ENCODE data around the gene DTD2. TPM values are rescaled to one million over a fixed set of nuclear protein-coding genes. Genes with fewer than 3 reads are reported as not detected.
"Not testable (repeated sequence)": the region's sequence is repeated elsewhere in the genome, so short reads cannot be mapped to it uniquely, and the experiment has no call there.

DTD2 gene
- total and polyA plus RNA-seq, 9 of the 15 experiments (the other 6 are each of a cell fraction or from before 2014, with no cell fraction given) = 3.8 to 24.1 (median 15.2) TPM

DNA sequence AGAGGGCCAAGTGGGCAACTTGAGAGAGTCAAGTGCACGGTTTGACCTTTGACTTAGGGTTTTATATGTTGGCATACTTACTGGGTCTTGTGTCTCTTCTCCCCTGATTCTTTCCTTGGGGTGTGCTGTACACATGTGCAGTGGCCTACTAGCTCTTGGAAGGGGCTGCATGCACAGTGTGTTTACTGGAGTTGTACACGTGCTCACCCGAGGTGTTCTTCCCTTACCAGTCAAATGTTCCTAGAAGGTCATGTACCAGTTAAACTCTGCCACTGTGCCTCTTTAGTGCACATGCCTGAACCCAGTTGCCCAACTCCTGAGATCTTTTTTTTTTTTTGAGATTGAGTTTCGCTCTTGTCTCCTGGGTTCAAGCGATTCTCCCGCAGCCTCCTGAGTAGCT is 9.2 kb upstream of the DTD2 start:
- WGBS (ENCODE audit: insufficient coverage, low coverage, missing lambda C conversion rate) = 36% methylated on average over 5 of the region's 6 CpGs
- CTCF ChIA-PET (ENCODE audit: low intra/inter-chr PET ratio) = no interaction called here
- Histone ChIP-seq H3K4me2 (ENCODE audit: insufficient read depth, low read length) (no peak overlapping the region), H3K9ac (ENCODE audit: insufficient read depth in 1 of 2, low read depth in 2 of 2, low read length in 2 of 2) (no peak overlapping the region), H2AFZ (ENCODE audit: low read depth, low read length) (0 out of 2 replicates have a peak overlapping the region, but pooled peaks have one; percentile 24), H3K79me2 (ENCODE audit: control insufficient read depth, insufficient read depth, low read length) (no peaks in the 10 kb centered on the region), H3K9me3 (replicated peaks; ENCODE audit: control insufficient read depth, insufficient read depth, low read depth, low read length) (no peaks in the 10 kb centered on the region), H3K27ac (ENCODE audit: extremely low read depth, low read depth, low read length) (no peak overlapping the region), H3K4me1 (replicated peaks in 1 of 2; ENCODE audit: control insufficient read depth in 2 of 2, insufficient read depth in 2 of 2, low read length in 2 of 2) (no peaks in the 10 kb centered on the region), H3K27me3 (ENCODE audit: control insufficient read depth in 2 of 2, insufficient read depth in 2 of 2, low read length in 2 of 2) (no peaks in the 10 kb centered on the region), H4K20me1 (replicated peaks; ENCODE audit: control insufficient read depth, insufficient read depth, low read length) (no peaks in the 10 kb centered on the region), H3K4me3 (no peak overlapping the region), H3K9me1 (ENCODE audit: control insufficient read depth, insufficient read depth, low read length) (no peaks in the 10 kb centered on the region), H3K36me3 (ENCODE audit: control insufficient read depth, insufficient read depth, low read length) (no peaks in the 10 kb centered on the region)
- FAIRE-seq (no peak), DNase-seq (ENCODE audit: extremely low read depth in 1 of 4, low spot score in 3 of 4) (no peak), ATAC-seq (no peak)
- POLR2A ChIA-PET = no interaction called here
- BruUV-seq (replicated peaks) = no TSS peak
- in situ Hi-C loops (cut with MboI) (no loop called here), intact Hi-C loops (cut with micrococcal nuclease) (no loop called here)
- peak; percentile 33; the same call in 1 of the 2 replicates for TF ChIP-seq NFIC (IDR thresholded peaks at IDR 0.05)
- TF ChIP-seq, protein P1, sequence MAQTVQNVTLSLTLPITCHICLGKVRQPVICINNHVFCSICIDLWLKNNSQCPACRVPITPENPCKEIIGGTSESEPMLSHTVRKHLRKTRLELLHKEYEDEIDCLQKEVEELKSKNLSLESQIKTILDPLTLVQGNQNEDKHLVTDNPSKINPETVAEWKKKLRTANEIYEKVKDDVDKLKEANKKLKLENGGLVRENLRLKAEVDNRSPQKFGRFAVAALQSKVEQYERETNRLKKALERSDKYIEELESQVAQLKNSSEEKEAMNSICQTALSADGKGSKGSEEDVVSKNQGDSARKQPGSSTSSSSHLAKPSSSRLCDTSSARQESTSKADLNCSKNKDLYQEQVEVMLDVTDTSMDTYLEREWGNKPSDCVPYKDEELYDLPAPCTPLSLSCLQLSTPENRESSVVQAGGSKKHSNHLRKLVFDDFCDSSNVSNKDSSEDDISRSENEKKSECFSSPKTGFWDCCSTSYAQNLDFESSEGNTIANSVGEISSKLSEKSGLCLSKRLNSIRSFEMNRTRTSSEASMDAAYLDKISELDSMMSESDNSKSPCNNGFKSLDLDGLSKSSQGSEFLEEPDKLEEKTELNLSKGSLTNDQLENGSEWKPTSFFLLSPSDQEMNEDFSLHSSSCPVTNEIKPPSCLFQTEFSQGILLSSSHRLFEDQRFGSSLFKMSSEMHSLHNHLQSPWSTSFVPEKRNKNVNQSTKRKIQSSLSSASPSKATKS (CRISPR knock-in tag; IDR thresholded peaks at IDR 0.05) = no peak

DNA sequence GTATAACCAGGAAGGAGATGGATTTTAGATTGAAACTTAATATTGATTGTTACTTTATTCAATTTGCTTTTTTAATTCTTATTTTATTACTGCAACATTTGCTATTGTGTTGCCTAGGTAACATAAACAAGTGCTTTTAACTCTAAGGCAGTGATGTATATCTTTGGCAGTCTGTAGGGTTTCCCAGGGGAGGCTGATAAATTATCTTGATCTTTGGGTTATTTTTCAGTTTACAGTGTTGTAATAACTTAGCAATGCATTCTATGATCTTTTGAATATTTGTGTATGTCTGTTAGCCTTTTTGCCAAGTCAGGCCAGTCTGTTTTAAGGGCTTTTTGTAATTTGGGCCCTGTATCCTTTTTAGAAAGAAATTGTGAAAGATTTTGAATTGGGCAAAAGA is 7.8 kb upstream of the DTD2 start:
- no peaks in the 10 kb centered on the region for H3K4me1 ChIP-seq (replicated peaks in 1 of 2; ENCODE audit: control insufficient read depth in 2 of 2, insufficient read depth in 2 of 2, low read length in 2 of 2)
- DNase-seq (ENCODE audit: extremely low read depth in 1 of 4, low spot score in 3 of 4) = no peak
- H3K9me1 ChIP-seq (ENCODE audit: control insufficient read depth, insufficient read depth, low read length) = no peaks in the 10 kb centered on the region
- H3K27me3 ChIP-seq (ENCODE audit: control insufficient read depth in 2 of 2, insufficient read depth in 2 of 2, low read length in 2 of 2) = no peaks in the 10 kb centered on the region
- POLR2A ChIA-PET = no interaction called here
- no peak overlapping the region for H3K4me2 ChIP-seq (ENCODE audit: insufficient read depth, low read length)
- H3K9ac ChIP-seq (ENCODE audit: insufficient read depth in 1 of 2, low read depth in 2 of 2, low read length in 2 of 2) = no peak overlapping the region
- H4K20me1 ChIP-seq (replicated peaks; ENCODE audit: control insufficient read depth, insufficient read depth, low read length) = no peaks in the 10 kb centered on the region
- H3K36me3 ChIP-seq (ENCODE audit: control insufficient read depth, insufficient read depth, low read length) = no peaks in the 10 kb centered on the region
- ATAC-seq = no peak
- BruUV-seq (replicated peaks) = no TSS peak
- H2AFZ ChIP-seq (ENCODE audit: low read depth, low read length) = no peak overlapping the region
- CTCF ChIA-PET (ENCODE audit: low intra/inter-chr PET ratio) = no interaction called here
- H3K79me2 ChIP-seq (ENCODE audit: control insufficient read depth, insufficient read depth, low read length) = no peaks in the 10 kb centered on the region
- peak; percentile 51; the same call in 1 of the 2 replicates for TF ChIP-seq RFX1 (IDR thresholded peaks at IDR 0.05)
- TF ChIP-seq FOXJ2 (tag; IDR thresholded peaks at IDR 0.05) = peak; percentile 95
- no peak for TF ChIP-seq ZNF311 (CRISPR knock-in tag; IDR thresholded peaks at IDR 0.05)
- H3K27ac ChIP-seq (ENCODE audit: extremely low read depth, low read depth, low read length) = no peak overlapping the region
- FAIRE-seq = no peak
- intact Hi-C loops (cut with micrococcal nuclease) (no loop called here), in situ Hi-C loops (cut with MboI) (no loop called here)
- no peaks in the 10 kb centered on the region for H3K9me3 ChIP-seq (replicated peaks; ENCODE audit: control insufficient read depth, insufficient read depth, low read depth, low read length)
- H3K4me3 ChIP-seq = no peak overlapping the region

DNA sequence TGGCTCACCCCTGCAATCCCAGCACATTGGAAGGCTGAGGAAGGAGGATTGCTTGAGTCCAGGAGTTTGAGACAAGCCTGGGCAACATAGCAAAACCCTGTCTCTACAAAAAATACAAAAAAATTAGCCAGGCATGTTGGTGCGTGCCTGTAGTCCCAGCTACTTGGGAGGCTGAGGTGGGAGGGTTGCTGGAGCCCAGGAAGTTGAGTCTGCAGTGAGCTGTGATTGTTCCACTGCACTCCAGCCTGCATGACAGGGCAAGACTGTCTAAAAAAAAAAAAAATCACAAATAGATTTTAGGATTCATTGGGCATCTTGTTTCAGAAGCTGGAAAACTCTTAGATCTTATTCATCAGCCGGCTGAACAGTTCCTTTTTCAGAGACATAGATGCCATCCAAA is 5.1 kb upstream of the DTD2 start:
- H2AFZ ChIP-seq (ENCODE audit: low read depth, low read length); H3K4me1 ChIP-seq (replicated peaks in 1 of 2; ENCODE audit: control insufficient read depth in 2 of 2, insufficient read depth in 2 of 2, low read length in 2 of 2); intact Hi-C loops (cut with micrococcal nuclease); H4K20me1 ChIP-seq (replicated peaks; ENCODE audit: control insufficient read depth, insufficient read depth, low read length); H3K9ac ChIP-seq (ENCODE audit: insufficient read depth in 1 of 2, low read depth in 2 of 2, low read length in 2 of 2); H3K9me3 ChIP-seq (replicated peaks; ENCODE audit: control insufficient read depth, insufficient read depth, low read depth, low read length); H3K36me3 ChIP-seq (ENCODE audit: control insufficient read depth, insufficient read depth, low read length); H3K4me3 ChIP-seq; ATAC-seq; BruUV-seq (replicated peaks); H3K27me3 ChIP-seq (ENCODE audit: control insufficient read depth in 2 of 2, insufficient read depth in 2 of 2, low read length in 2 of 2); DNase-seq (ENCODE audit: extremely low read depth in 1 of 4, low spot score in 3 of 4); H3K79me2 ChIP-seq (ENCODE audit: control insufficient read depth, insufficient read depth, low read length); H3K9me1 ChIP-seq (ENCODE audit: control insufficient read depth, insufficient read depth, low read length); H3K27ac ChIP-seq (ENCODE audit: extremely low read depth, low read depth, low read length); FAIRE-seq; CTCF ChIA-PET (ENCODE audit: low intra/inter-chr PET ratio); H3K4me2 ChIP-seq (ENCODE audit: insufficient read depth, low read length); in situ Hi-C loops (cut with MboI): not testable (repeated sequence)
- POLR2A ChIA-PET = interaction anchor here (0.7 kb wide), 1 partner anchor 13 kb away, joined by 3 read pairs; no protein-coding TSS in a partner anchor
- 33% methylated on average over 2 of the region's 2 CpGs for WGBS (ENCODE audit: insufficient coverage, low coverage, missing lambda C conversion rate)
